HG02852 (cell line): ENCODE results near the gene MRE11.
"Not testable (repeated sequence)": the region's sequence is repeated elsewhere in the genome, so short reads cannot be mapped to it uniquely, and the experiment has no call there.

Experiments used
- ATAC-seq: cut with Tn5 transposase; IDR thresholded peaks from one replicate; pipeline ENCODE4 v1.9.1; 2021; ENCODE audit warnings: mild to moderate bottlenecking, moderate library complexity; ENCODE audit not compliant: unreplicated experiment

Gene MRE11

GRCh38 chr11:94433049-94433448 lies 60.6 kb downstream of the MRE11 start:
- no peak for ATAC-seq

- ATAC-seq, result no peak
Measured at GRCh38 chr11:94424662-94425061, 69.0 kb downstream of the MRE11 start.

DNA sequence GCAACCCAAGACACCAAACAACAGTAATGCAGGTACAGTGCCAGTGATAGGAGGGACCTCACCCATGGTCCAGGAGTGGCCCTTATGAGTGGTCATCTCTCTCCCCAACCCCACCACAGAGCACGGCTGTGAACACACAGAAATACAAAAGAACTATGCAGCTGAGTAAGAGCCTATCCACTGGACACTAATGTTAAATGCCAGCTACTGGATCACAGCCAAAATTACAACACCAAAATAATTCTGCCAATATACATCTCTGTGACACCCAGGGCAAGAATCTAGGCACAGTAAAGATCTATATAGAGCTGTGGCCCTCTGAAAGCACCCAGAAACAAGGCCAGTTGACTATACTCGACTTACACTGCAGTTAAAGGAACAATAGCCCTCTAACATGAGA lies 69.6 kb downstream of the MRE11 start:
- ATAC-seq, result no peak

DNA sequence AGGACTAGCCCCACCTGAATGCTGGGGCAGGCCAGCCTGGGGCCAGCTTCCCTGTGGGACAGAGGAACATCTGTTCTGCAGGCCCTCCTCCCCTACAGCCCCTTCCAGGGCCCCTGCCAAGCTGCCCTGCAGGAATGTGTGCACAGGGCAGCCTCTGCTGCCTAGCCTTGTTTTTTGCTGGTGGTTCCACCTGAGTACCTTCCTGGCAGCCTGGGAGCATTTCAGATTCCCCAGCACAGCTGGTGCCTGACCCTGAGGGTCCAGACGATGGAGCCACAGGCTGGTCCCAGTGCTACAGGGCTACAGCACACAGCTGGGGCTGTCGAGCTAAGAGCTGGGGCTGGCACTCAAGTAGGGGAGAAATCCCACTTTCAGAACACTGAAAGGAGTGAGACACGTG lies 70.1 kb downstream of the MRE11 start:
- ATAC-seq, result no peak

- ATAC-seq, result no peak
Measured at GRCh38 chr11:94418123-94418765, 75.4 kb downstream of the MRE11 start.

- no peak for ATAC-seq
Measured at GRCh38 chr11:94417386-94417987, 76.2 kb downstream of the MRE11 start.

DNA sequence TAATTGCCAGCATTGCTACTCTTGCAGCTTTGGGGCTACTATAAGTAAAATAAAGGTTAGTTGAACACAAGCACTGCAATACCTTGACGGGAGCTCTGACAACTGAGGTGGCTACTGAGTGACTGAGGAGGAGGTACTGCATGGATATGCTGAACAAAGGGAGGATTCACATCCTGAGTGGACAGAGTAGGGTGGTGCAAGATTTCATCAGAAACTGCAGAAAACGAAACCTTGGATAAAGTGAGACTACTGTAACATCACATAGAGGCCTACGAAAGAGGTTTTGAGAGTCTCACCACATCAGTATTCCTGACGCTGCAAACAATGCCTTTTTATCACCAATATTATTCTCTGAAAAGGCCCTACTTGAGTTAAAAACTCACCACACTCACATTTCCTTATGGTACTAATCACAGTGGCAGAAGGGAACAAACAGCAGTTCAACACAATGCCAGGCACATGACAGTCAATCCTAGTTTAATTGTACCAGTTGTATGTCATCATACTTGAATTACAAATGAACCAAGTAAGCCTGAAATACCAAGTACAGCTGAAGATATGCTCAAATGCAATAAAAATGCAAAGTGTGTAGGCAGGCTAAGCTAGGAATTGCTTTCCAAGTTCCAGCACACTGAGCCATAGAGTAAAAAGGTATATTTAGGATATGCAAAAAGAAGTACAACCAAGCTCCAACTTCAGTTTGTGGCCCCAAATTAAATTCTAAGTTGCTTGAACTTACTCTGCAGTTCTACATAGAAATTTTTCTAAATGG lies 88.4 kb downstream of the MRE11 start:
- ATAC-seq, result no peak

DNA sequence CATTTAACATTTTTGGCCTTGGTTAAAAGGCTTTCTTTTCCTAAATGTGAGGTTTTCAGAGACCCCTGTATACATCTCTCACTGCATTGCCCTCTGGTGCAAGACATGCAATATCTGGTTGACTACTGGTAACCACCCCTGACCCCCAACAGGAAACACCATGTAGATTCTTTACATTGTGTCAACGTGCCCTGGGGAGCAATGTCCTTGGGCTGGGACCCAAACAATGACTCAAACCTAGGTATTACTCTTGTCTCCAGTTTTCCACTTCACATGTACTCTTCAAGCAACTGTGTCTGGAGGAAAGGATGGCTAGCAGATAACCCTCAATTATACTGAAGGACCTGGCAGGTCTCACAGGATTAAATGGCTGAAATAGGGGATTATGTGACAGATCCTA lies 91.3 kb downstream of the MRE11 start:
- no peak for ATAC-seq

- no peak for ATAC-seq
Measured at GRCh38 chr11:94401773-94402265, 91.8 kb downstream of the MRE11 start.

GRCh38 chr11:94400839-94401772 lies 92.5 kb downstream of the MRE11 start, which contains the start of gene GPR83:
Gene GPR83 (minus strand): TSS chr11:94401419. CDS start chr11:94401247, 172 bp downstream.
- no peak for ATAC-seq

- no peak for ATAC-seq
Measured at GRCh38 chr11:94400457-94400838, 93.2 kb downstream of the MRE11 start.

- no peak for ATAC-seq
Measured at GRCh38 chr11:94400050-94400449, 93.6 kb downstream of the MRE11 start.

DNA sequence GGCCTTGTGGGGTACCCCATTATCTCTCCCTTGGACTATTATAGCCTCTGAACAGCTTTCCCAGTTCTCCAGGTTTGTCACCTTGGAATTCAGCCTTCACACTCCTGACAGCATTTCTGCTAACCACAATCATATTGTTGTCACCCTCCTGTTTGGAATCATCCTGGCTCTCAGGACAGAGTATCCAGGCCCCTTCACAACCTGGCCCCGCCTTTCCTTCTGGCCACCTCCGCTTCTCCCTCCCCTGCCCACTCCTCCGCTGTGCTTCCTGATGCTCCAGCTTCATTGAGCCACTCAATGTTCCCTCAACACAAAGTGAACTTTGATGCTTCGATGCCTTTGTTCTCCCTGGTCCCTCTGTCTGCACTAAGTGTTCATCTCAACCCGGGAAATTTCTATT lies 95.5 kb downstream of the MRE11 start:
- ATAC-seq, result no peak

GRCh38 chr11:94396282-94396681 lies 97.4 kb downstream of the MRE11 start:
- ATAC-seq, result no peak

DNA sequence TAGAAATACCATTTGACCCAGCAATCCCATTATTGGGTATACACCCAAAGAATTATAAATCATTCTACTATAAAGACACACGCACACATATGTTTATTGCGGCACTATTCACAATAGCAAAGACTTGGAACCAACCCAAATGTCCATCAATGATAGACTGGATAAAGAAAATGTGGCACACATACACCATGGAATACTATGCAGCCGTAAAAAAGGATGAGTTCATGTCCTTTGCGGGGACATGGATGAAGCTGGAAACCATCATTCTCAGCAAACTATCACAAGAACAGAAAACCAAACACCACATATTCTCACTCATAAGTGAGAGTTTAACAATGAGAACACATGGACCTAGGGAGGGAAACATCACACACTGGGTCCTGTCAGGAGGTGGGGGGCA lies 101.7 kb downstream of the MRE11 start:
- ATAC-seq, result not testable (repeated sequence)

- no peak for ATAC-seq
Measured at GRCh38 chr11:94379613-94380012, 114.0 kb downstream of the MRE11 start.

DNA sequence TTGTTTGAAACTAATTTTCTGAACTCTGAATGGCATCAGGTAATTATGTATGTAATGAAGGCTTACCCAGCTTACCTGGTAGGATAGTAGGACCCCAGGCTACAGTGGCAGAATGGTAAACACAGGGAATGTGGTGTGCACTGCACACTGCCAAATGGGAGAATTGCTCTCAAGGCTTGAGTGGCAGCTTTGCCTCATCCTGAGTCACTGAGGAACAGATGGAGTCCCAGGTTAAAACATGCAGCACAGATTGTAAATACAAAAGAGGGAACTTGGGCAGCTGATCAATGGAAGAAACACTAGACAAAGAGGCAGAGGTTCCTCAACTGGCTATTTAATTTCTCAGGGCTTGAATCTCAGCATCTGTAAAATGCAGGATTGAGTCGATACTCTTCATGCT lies 116.8 kb downstream of the MRE11 start:
- no peak for ATAC-seq

DNA sequence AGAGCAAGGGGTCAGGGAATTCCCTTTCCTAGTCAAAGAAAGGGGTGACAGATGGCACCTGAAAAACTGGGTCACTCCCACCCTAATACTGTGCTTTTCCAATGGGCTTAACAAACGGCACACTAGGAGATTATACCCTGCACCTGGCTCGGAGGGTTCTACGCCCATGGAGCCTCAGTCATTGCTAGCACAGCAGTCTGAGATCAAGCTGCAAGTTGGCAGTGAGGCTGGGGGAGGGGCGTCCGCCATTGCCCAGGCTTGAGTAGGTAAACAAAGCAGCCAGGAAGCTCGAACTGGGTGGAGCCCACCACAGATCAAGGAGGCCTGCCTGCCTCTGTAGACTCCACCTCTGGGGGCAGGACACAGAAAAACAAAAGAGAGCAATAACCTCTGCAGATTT lies 123.1 kb downstream of the MRE11 start:
- ATAC-seq, result not testable (repeated sequence)
